OCI-LY3 (cell line): ENCODE results near the gene SYNJ1.
"Not testable (repeated sequence)": the region's sequence is repeated elsewhere in the genome, so short reads cannot be mapped to it uniquely, and the experiment has no call there.

Experiments
- H2AFZ ChIP-seq: fragments of 200-600, 300-600 bp; shearing (Covaris generic); 2 replicates; pipeline ENCODE4 v1.6.0; 2014; ENCODE audit warnings: antibody characterized with exemption, low read depth, low read length
- H3K27ac ChIP-seq: fragments of 200-600, 300-600 bp; sonication (generic); 2 replicates; pipeline ENCODE4 v1.5.1; 2014; ENCODE audit warnings: mild to moderate bottlenecking, low read length, moderate library complexity, mixed read lengths
- H3K27me3 ChIP-seq: fragments of 200-600, 300-600 bp; sonication (generic); 2 replicates; pipeline ENCODE4 v1.6.1; 2014; ENCODE audit warnings: low read depth, low read length, mixed read lengths
- H3K36me3 ChIP-seq: fragments of 200-600, 300-600 bp; sonication (generic); replicated peaks from 2 replicates; pipeline ENCODE3; 2014; ENCODE audit warnings: low read depth, low read length, mixed read lengths
- H3K4me1 ChIP-seq: fragments of 300-600, 200-600 bp; sonication (generic); 2 replicates; pipeline ENCODE4 v1.6.1; 2014; ENCODE audit warnings: low read length, mixed read lengths
- H3K4me2 ChIP-seq: fragments of 200-600, 300-600 bp; sonication (generic); 2 replicates; pipeline ENCODE4 v1.6.1; 2014; ENCODE audit warnings: low read length, mixed read lengths
- H3K4me3 ChIP-seq: fragments of 300-600, 200-600 bp; sonication (generic); 2 replicates; pipeline ENCODE4 v1.5.1; 2014; ENCODE audit warnings: antibody characterized with exemption, mild to moderate bottlenecking, low read length, moderate library complexity
- H3K79me2 ChIP-seq: fragments of 300-600, 200-600 bp; shearing (Covaris generic); 2 replicates; pipeline ENCODE4 v1.6.1; 2014; ENCODE audit warnings: mild to moderate bottlenecking, low read length, mixed read lengths
- H3K9ac ChIP-seq: fragments of 300-600, 200-600 bp; shearing (Covaris generic); 2 replicates; pipeline ENCODE4 v1.6.0; 2014; ENCODE audit warnings: mild to moderate bottlenecking, low read length, moderate library complexity
- H3K9me3 ChIP-seq: fragments of 200-600, 300-600 bp; shearing (Covaris generic); 2 replicates; pipeline ENCODE4 v1.6.1; 2014; ENCODE audit warnings: low read length, mixed read lengths; ENCODE audit not compliant: insufficient read depth
- H4K20me1 ChIP-seq: fragments of 200-600, 300-600 bp; sonication (generic); 2 replicates; pipeline ENCODE4 v1.6.1; 2016; ENCODE audit warnings: low read length, mixed read lengths; ENCODE audit not compliant: insufficient read depth
- CTCF ChIP-seq: fragments of 200-600, 300-600 bp; sonication (generic); IDR thresholded peaks from 2 replicates; pipeline ENCODE4 v1.5.1; 2014; ENCODE audit warnings: antibody characterized with exemption, low read length, low read depth
- EZH2phosphoT487 ChIP-seq: fragments of 200-600 bp; shearing (Covaris generic); IDR thresholded peaks from 2 replicates; pipeline ENCODE4 v1.6.1; 2018; ENCODE audit warnings: antibody characterized with exemption, mixed run types, low read depth

Gene SYNJ1

GRCh38 chr21:32705139-32705538, 22.7 kb downstream of the SYNJ1 start:
- Histone ChIP-seq H3K27me3 (no peaks in the 10 kb centered on the region), H4K20me1 (no peaks in the 10 kb centered on the region), H3K9ac (no peak overlapping the region), H3K79me2 (no peaks in the 10 kb centered on the region), H2AFZ (no peak overlapping the region), H3K4me3 (no peak overlapping the region), H3K9me3 (no peaks in the 10 kb centered on the region), H3K27ac (no peak overlapping the region), H3K36me3 (no peaks in the 10 kb centered on the region), H3K4me1 (no peaks in the 10 kb centered on the region), H3K4me2 (no peak overlapping the region)
- no peak for TF ChIP-seq CTCF
- TF ChIP-seq EZH2phosphoT487: no peak

- no peak overlapping the region for H3K9ac ChIP-seq
- H3K79me2 ChIP-seq: no peaks in the 10 kb centered on the region
- no peak overlapping the region for H2AFZ ChIP-seq
- H3K4me1 ChIP-seq: no peaks in the 10 kb centered on the region
- TF ChIP-seq CTCF: no peak
- no peak for TF ChIP-seq EZH2phosphoT487
- no peaks in the 10 kb centered on the region for H3K36me3 ChIP-seq
- no peaks in the 10 kb centered on the region for H3K9me3 ChIP-seq
- H3K4me3 ChIP-seq: no peak overlapping the region
- no peak overlapping the region for H3K4me2 ChIP-seq
- H3K27ac ChIP-seq: no peak overlapping the region
- H3K27me3 ChIP-seq: no peaks in the 10 kb centered on the region
- H4K20me1 ChIP-seq: no peaks in the 10 kb centered on the region
Measured at GRCh38 chr21:32702702-32703101, 25.1 kb downstream of the SYNJ1 start.

GRCh38 chr21:32698971-32699693, 28.7 kb downstream of the SYNJ1 start:
- Histone ChIP-seq H3K9ac (no peak overlapping the region), H3K4me2 (no peak overlapping the region), H4K20me1 (no peaks in the 10 kb centered on the region), H2AFZ (no peak overlapping the region), H3K27me3 (no peaks in the 10 kb centered on the region), H3K9me3 (no peaks in the 10 kb centered on the region), H3K36me3 (no peaks in the 10 kb centered on the region), H3K79me2 (no peaks in the 10 kb centered on the region), H3K27ac (no peak overlapping the region), H3K4me1 (no peaks in the 10 kb centered on the region), H3K4me3 (no peak overlapping the region)
- TF ChIP-seq EZH2phosphoT487 (no peak), CTCF (no peak)

GRCh38 chr21:32698286-32698685, 29.5 kb downstream of the SYNJ1 start:
- Histone ChIP-seq H3K4me2 (no peak overlapping the region), H3K9me3 (no peaks in the 10 kb centered on the region), H3K9ac (no peak overlapping the region), H3K4me3 (no peak overlapping the region), H3K36me3 (no peaks in the 10 kb centered on the region), H2AFZ (no peak overlapping the region), H3K27me3 (no peaks in the 10 kb centered on the region), H3K4me1 (no peaks in the 10 kb centered on the region), H3K27ac (no peak overlapping the region), H4K20me1 (no peaks in the 10 kb centered on the region), H3K79me2 (no peaks in the 10 kb centered on the region)
- TF ChIP-seq EZH2phosphoT487 (no peak), CTCF (no peak)

GRCh38 chr21:32695482-32695881, 32.3 kb downstream of the SYNJ1 start:
- H4K20me1 ChIP-seq, H3K9me3 ChIP-seq, H3K9ac ChIP-seq, H3K36me3 ChIP-seq, H3K4me1 ChIP-seq, H3K27me3 ChIP-seq, H3K27ac ChIP-seq, H3K4me2 ChIP-seq, H3K4me3 ChIP-seq, H3K79me2 ChIP-seq, H2AFZ ChIP-seq: not testable (repeated sequence)
